RWPE2 (cell line): Measurements from ENCODE around the gene SPEN.

Source experiments
- ATAC-seq: fragments of 200-7000 bp; cut with Tn5 transposase; 3 replicates; pipeline ENCODE4 v1.9.1; 2021; ENCODE audit warnings: low read depth
- DNase-seq: peaks from one replicate; pipeline ENCODE4 v3.0.0-alpha.2; 2020; ENCODE audit warnings: low spot score
- H3K27ac ChIP-seq: fragments of 450-650 bp; 2 replicates; pipeline ENCODE4 v1.5.1; 2017; ENCODE audit warnings: mild to moderate bottlenecking; ENCODE audit not compliant: poor library complexity, severe bottlenecking
- H3K27me3 ChIP-seq: fragments of 250-450 bp; sonication (Bioruptor Pico); 2 replicates; pipeline ENCODE4 v1.5.1; 2021; ENCODE audit warnings: mild to moderate bottlenecking, moderate library complexity; ENCODE audit not compliant: insufficient read depth, poor library complexity, severe bottlenecking
- H3K36me3 ChIP-seq: fragments of 250-450 bp; sonication (Bioruptor Pico); 2 replicates; pipeline ENCODE4 v1.5.1; 2020; ENCODE audit warnings: low read depth, mild to moderate bottlenecking, moderate library complexity
- H3K4me1 ChIP-seq: fragments of 250-450 bp; sonication (Bioruptor Pico); 2 replicates; pipeline ENCODE4 v1.5.1; 2021; ENCODE audit warnings: mild to moderate bottlenecking, moderate library complexity; ENCODE audit not compliant: insufficient read depth, poor library complexity, severe bottlenecking
- H3K4me3 ChIP-seq: fragments of 250-450 bp; sonication (Bioruptor Pico); 2 replicates; pipeline ENCODE4 v1.5.1; 2021; ENCODE audit warnings: mild to moderate bottlenecking, moderate library complexity; ENCODE audit not compliant: severe bottlenecking
- H3K9me3 ChIP-seq: fragments of 250-450 bp; sonication (Bioruptor Pico); 2 replicates; pipeline ENCODE4 v1.5.1; 2021; ENCODE audit warnings: mild to moderate bottlenecking, moderate library complexity; ENCODE audit not compliant: severe bottlenecking
- CTCF ChIP-seq: fragments of 450-650 bp; IDR thresholded peaks from one replicate; pipeline ENCODE4 v1.5.1; 2017; ENCODE audit warnings: mild to moderate bottlenecking, moderate library complexity; ENCODE audit not compliant: poor library complexity, severe bottlenecking

The SPEN gene

DNA sequence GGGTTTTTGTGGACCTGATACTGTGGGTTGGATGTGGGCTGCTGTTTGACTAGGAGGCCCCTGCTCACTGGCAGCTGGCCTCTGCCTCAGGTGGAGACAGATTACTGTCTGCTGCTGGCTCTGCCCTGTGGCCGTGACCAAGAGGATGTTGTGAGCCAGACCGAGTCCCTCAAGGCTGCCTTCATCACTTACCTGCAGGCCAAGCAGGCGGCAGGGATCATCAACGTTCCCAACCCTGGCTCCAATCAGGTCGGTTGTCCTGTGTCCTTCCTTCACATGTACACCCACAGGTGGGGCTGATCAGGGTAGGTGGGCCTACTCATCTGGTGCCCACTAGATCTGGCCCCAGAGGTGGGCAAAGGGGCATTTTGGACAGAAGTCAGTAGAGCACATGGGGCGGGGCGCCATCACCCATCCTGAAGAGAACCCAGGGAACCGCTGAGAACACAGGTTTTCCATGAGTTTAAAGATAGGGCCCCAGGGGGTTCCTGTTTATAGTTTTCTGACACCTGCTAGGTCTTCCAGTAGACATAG is 91.2 kb downstream of the SPEN start:
- H3K4me1 ChIP-seq = no peaks in the 10 kb centered on the region
- TF ChIP-seq CTCF = no peak
- DNase-seq (no peak), ATAC-seq (no peak)
- no peaks in the 10 kb centered on the region for H3K27me3 ChIP-seq
- H3K27ac ChIP-seq = peak overlapping the region; percentile 36
- H3K36me3 ChIP-seq = peaks cover 92% of the 10 kb centered on the region
- H3K4me3 ChIP-seq = no peak overlapping the region
- no peaks in the 10 kb centered on the region for H3K9me3 ChIP-seq

GRCh38 chr1:15939181-15940109 is 91.9 kb downstream of the SPEN start:
- Histone ChIP-seq H3K9me3 (no peaks in the 10 kb centered on the region), H3K4me3 (no peak overlapping the region), H3K27ac (peak overlapping the region; percentile 36), H3K4me1 (no peaks in the 10 kb centered on the region), H3K36me3 (peaks cover 94% of the 10 kb centered on the region), H3K27me3 (no peaks in the 10 kb centered on the region)
- no peak for TF ChIP-seq CTCF
- no peak for DNase-seq
- no peak for ATAC-seq

DNA sequence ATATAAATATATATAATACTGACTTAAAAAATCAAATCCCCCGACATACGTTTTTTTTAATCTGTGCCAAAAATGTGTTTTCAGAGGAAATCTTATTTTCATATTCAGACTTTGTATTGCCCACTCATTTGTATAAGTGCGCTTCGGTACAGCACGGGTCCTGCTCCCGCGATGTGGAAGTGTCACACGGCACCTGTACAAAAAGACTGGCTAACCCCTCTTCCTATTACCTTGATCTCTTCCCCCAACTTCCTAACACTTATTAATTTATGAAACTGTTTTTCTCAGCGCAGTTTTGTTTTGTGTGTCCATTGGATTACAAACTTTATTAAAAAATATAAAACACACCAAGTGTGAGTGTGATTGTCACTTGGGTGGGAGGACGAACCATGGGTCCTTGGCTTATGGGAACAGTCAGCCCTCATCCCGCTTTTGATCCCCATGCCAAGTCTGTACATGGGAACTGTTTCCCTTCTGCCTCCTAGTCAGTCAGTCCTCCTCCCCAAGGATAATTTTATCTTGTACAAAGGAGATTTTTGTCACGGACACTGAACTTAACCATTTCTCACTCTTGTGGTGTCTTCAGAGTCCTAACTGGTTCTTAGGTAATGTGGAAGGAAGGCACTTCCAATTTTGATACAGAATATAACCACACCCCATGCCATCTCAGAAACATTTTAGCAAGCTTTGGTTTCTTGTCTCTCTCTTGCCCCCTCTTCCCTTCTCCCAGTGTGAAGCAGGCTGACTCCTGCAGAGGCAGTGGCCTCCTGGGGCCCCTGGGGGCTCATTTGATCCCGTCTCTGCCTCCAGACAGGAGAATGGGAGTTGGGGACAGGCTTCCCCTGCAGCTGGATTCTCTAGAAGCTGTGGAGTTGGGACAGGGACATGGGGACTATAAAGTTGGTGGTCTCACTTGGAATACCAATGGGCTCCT is 92.9 kb downstream of the SPEN start:
- no peak overlapping the region for H3K27ac ChIP-seq
- no peaks in the 10 kb centered on the region for H3K27me3 ChIP-seq
- no peak overlapping the region for H3K4me3 ChIP-seq
- no peak for ATAC-seq
- H3K9me3 ChIP-seq = no peaks in the 10 kb centered on the region
- no peak for TF ChIP-seq CTCF
- H3K36me3 ChIP-seq = peaks cover 85% of the 10 kb centered on the region
- H3K4me1 ChIP-seq = no peaks in the 10 kb centered on the region
- DNase-seq = no peak

- H3K36me3 ChIP-seq = peaks cover 82% of the 10 kb centered on the region
- no peak for TF ChIP-seq CTCF
These were observed 93.7 kb downstream of the SPEN start for GRCh38 chr1:15941044-15941840.

More at GRCh38 chr1:15941044-15941840, 93.7 kb downstream of the SPEN start:
- no peaks in the 10 kb centered on the region for H3K4me1 ChIP-seq
- no peak overlapping the region for H3K4me3 ChIP-seq
- H3K27me3 ChIP-seq = no peaks in the 10 kb centered on the region
- DNase-seq (peak; percentile 55), ATAC-seq (no peak)
- H3K27ac ChIP-seq = no peak overlapping the region
- no peaks in the 10 kb centered on the region for H3K9me3 ChIP-seq
